Psoas muscle (tissue), 8 donors: ENCODE data around the gene SIRT4. TPM values are rescaled to one million over a fixed set of nuclear protein-coding genes. Genes with fewer than 3 reads are reported as not detected.

ENCODE experiments used
- ATAC-seq, 4 donors: fragments of 200-7000 bp; cut with Tn5 transposase; one replicate each; pipeline ENCODE4 v1.9.1; 2020; ENCODE audit warnings: moderate library complexity in 3 of 4, mild to moderate bottlenecking in 2 of 4
- DNase-seq, 2 donors: peaks; one replicate each; pipeline ENCODE4 v3.0.0-alpha.2; 2020
- H3K27ac ChIP-seq: fragments of 200-600 bp; one replicate; pipeline ENCODE4 v1.8.0; 2022
- H3K27me3 ChIP-seq, 3 donors: fragments of 200-600 bp in 1 of 3; one replicate each; pipeline versions ENCODE4 v1.6.1 to v1.8.0; 2013 to 2022; ENCODE audit warnings: low read length in 2 of 3, mild to moderate bottlenecking in 2 of 3, moderate library complexity in 1 of 3; ENCODE audit not compliant: insufficient read depth in 3 of 3
- H3K36me3 ChIP-seq, 2 donors: fragments of 200-600 bp in 1 of 2; one replicate each; pipeline versions ENCODE4 v1.6.1 to v1.8.0; 2013 to 2022; ENCODE audit warnings: low read depth in 1 of 2, mild to moderate bottlenecking in 1 of 2, moderate library complexity in 1 of 2; ENCODE audit not compliant: insufficient read depth in 1 of 2
- H3K4me1 ChIP-seq: fragments of 200-600 bp; one replicate; pipeline ENCODE4 v1.8.0; 2022
- H3K4me3 ChIP-seq: fragments of 200-600 bp; one replicate; pipeline ENCODE4 v1.8.0; 2022; ENCODE audit warnings: mild to moderate bottlenecking
- H3K9me3 ChIP-seq: fragments of 200-600 bp; one replicate; pipeline ENCODE4 v1.8.0; 2022
- WGBS, 3 donors: extraction: QIAGEN DNeasy Blood & Tissue Kit; methylation state at CpG; one replicate each; pipeline versions ENCODE4 v1.1.6 to v1.1.7; 2013; 5-methylcytosine and 5-hydroxymethylcytosine counted together
- intact Hi-C, 2 donors: fragments of 100-400 bp; cut with DNase I; formaldehyde crosslinking; loops; one replicate each; pipeline versions ENCODE4 v1.11.0 to v1.14.2; 2022
- polyA plus RNA-seq, 3 donors: library from polyadenylated mRNA; stranded (reverse); fragments of 200-250 nt; gene quantifications; one replicate each; pipeline ENCODE4 v1.2.3, GENCODE V29; 2013
- total RNA-seq, 4 donors: library from RNA; stranded (reverse); fragmentation: NEBNext Ultra II Directional in 2 of 4; extraction: Animal tissue kit (Norgen Biotek cat#: 25700) in 2 of 4; gene quantifications; one replicate each; pipeline versions ENCODE4 v1.2.1 to v1.2.4, GENCODE V29; 2021 to 2023
- TF ChIP-seq, protein P1 (sequence below): fragments of 200-600 bp; IDR thresholded peaks from one replicate; pipeline ENCODE4 v1.8.0; 2022; ENCODE audit warnings: antibody characterized with exemption
- donor health status: healthy with polysubstance abuse.
- donor health status: DM: no; HTN: no; CAD: no; lungs with moderate emphysema.
- donor health status: Bipolar disorder and iron deficiency.
- donor health status: healthy.
- donor health status: DM: yes; HTN: yes; CAD: no.
- donor health status: DM: no; HTN: no; CAD: no.
- donor health status: DM: no; HTN: no; CAD: no.
- donor health status: DM: yes; HTN: yes; CAD: no.

The SIRT4 gene
- total and polyA plus RNA-seq, 7 donors = 2.3 to 10.7 (median 5.4) TPM

GRCh38 chr12:120314220-120314619, 12.1 kb downstream of the SIRT4 start:
- no peak for ATAC-seq
- no peaks in the 10 kb centered on the region for H3K9me3 ChIP-seq
- peaks cover 0 to 13% of the 10 kb centered on the region in 2 donors for H3K36me3 ChIP-seq
- H3K4me3 ChIP-seq = no peak overlapping the region
- no peak for DNase-seq
- TF ChIP-seq, protein P1, sequence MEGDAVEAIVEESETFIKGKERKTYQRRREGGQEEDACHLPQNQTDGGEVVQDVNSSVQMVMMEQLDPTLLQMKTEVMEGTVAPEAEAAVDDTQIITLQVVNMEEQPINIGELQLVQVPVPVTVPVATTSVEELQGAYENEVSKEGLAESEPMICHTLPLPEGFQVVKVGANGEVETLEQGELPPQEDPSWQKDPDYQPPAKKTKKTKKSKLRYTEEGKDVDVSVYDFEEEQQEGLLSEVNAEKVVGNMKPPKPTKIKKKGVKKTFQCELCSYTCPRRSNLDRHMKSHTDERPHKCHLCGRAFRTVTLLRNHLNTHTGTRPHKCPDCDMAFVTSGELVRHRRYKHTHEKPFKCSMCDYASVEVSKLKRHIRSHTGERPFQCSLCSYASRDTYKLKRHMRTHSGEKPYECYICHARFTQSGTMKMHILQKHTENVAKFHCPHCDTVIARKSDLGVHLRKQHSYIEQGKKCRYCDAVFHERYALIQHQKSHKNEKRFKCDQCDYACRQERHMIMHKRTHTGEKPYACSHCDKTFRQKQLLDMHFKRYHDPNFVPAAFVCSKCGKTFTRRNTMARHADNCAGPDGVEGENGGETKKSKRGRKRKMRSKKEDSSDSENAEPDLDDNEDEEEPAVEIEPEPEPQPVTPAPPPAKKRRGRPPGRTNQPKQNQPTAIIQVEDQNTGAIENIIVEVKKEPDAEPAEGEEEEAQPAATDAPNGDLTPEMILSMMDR = no peak
- intact Hi-C loops = no loop called here
- H3K4me1 ChIP-seq = peaks cover 7% of the 10 kb centered on the region
- no peaks in the 10 kb centered on the region for H3K27me3 ChIP-seq
- 54 to 59% (median 57%) methylated on average over 5 of the region's 5 CpGs for WGBS, 3 donors
- no peak overlapping the region for H3K27ac ChIP-seq

- peaks cover 7% of the 10 kb centered on the region for H3K4me1 ChIP-seq
- peaks cover 0 to 13% of the 10 kb centered on the region in 2 donors for H3K36me3 ChIP-seq
- intact Hi-C loops = no loop called here
- H3K4me3 ChIP-seq = peak overlapping the region; percentile 70
- TF ChIP-seq, protein P1 = no peak
- no peaks in the 10 kb centered on the region for H3K27me3 ChIP-seq
- no peak for DNase-seq
- no peaks in the 10 kb centered on the region for H3K9me3 ChIP-seq
- ATAC-seq = peak; percentile 0 to 35 (median 4)
- 36 to 44% (median 42%) methylated on average over 9 of the region's 9 CpGs for WGBS, 3 donors
- peak overlapping the region; percentile 86 for H3K27ac ChIP-seq
Measured at GRCh38 chr12:120316798-120317223, 14.7 kb downstream of the SIRT4 start.

DNA sequence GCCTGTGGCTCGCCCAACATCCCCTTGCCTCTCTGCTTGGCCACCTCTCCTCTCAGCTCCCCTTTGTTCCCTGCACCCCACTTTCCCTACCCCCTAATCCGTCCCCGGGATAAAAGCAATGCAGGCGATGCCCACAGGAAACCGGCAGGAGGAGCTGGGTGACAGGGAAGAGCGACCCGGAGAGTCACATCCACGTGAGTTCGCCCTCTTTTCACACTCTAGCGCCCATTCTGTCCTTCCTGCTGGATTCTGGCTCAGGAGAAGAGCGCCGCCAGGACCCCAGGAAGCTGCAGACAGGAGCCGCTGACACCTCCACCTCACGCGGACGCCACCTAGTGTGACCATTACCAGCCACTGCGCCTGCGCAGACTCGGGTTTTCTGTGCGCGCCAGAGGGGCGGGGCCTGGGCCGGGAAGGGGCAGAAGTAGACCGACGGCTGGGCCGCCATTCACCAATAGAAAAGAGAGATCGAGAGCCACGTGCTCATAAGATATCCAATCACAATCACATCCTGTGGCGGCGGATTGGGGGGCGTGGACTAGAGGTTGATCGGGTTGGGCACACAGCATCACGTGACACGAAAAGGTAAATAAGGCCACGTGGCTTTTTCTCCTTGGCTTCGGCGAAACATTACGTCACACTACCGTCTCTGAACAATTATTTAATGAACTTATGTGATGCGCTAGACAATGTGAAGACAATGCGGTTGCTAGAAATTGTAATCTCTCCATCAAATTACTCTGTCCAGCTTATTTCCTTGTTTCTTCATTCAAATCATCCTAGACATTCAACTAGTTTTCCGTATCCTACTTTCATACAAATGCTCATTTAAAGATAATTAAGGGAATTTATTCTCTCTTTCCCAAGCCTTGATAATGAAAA, 15.3 kb downstream of the SIRT4 start:
- Histone ChIP-seq H3K27ac (peak overlapping the region; percentile 86), H3K9me3 (no peaks in the 10 kb centered on the region), H3K4me1 (peaks cover 7% of the 10 kb centered on the region), H3K36me3 (peaks cover 0 to 13% of the 10 kb centered on the region in 2 donors), H3K27me3 (no peaks in the 10 kb centered on the region), H3K4me3 (peak overlapping the region; percentile 70)
- ATAC-seq (peak; percentile 99 to 100 (median 100)), DNase-seq (peak; percentile 99 to 100)
- TF ChIP-seq, protein P1 = peak; percentile 53
- intact Hi-C loops = no loop called here
- WGBS, 3 donors = 1 to 2% (median 1%) methylated on average over 42 of the region's 42 CpGs

DNA sequence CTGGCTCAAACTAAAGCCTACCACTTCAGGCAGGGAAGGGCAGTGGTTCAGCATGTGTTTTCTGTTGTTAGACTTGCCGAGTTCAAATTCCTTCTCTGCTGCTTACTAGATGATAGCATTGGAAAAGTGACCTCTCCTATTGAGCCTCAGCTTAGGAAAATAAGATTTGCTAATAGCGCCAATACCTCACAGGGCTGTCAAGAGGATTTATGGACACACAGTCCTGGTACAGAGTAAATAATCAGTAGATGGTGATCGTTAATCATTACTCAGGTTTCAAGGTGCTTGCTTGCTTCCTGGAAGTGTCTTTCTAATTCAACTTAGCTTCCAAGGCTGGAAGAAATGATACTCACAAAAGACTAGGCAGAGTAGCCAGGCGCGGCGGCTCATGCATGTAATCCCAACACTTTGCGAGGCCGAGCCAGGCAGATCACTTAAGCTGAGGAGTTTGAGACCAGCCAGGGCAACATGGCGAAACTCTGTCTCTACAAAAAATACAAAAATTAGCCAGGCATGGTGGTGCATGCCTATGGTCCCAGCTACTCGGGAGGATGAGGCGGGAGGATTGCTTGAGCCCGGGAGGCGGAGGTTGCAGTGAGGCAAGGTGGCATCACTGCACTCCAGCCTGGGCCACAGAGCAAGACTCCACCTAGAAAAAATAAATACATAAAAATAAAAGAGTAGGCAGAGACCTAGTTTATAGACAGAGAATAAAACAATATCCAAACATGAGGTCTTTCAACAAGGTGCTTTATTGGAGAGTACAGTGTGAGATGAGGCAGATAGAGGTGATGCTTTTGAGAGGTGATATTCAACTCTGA, 19.5 kb downstream of the SIRT4 start:
- intact Hi-C loops = loop anchor here (5.0 to 10.0 kb wide), 2 partner anchors 106 to 113 kb away; partner anchors contain the start of gene COX6A1 (in 1 of the 2)
- ATAC-seq = no peak

More for the DNA sequence above, 19.5 kb downstream of the SIRT4 start:
- TF ChIP-seq, protein P1 = no peak
- 49 to 58% (median 51%) methylated on average over 13 of the region's 13 CpGs for WGBS, 3 donors
- peaks cover 4% of the 10 kb centered on the region for H3K4me1 ChIP-seq
- H3K27ac ChIP-seq = no peak overlapping the region
- H3K36me3 ChIP-seq = no peaks in the 10 kb centered on the region
- no peak overlapping the region for H3K4me3 ChIP-seq
- H3K9me3 ChIP-seq = no peaks in the 10 kb centered on the region
- DNase-seq = no peak
- no peaks in the 10 kb centered on the region for H3K27me3 ChIP-seq
